ENCODE results near the gene ZNF716. TPM values are rescaled to one million over a fixed set of nuclear protein-coding genes. Genes with fewer than 3 reads are reported as not detected.

Gene ZNF716
- total and polyA plus RNA-seq, 2 experiments from 2014 or later: not detected

DNA sequence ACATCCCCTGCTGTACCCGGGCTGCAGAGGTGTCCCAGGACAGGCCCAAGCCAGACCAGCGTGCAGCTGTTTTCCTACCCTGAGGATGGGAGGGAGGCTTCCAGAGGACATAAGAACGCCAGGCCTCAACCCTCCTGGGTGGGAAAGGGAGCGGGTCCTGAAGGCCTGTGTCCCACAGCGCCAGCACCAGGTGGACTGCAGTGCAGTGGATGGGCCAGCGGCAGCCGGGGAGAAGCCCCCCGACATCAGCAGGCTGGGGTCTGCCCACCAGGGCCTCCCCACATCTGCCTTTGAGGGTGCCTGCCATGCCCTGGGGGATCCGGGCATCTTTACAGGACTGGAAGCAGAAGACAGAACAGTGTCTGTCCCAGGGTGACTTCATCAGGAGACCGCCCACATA, 22.8 kb upstream of the ZNF716 start:
- H3K27me3 ChIP-seq: no peaks in the 10 kb centered on the region
- H3K79me2 ChIP-seq: no peaks in the 10 kb centered on the region
- H3K4me1 ChIP-seq (ENCODE audit: insufficient read depth): no peaks in the 10 kb centered on the region
- DNase-seq (ENCODE audit: low spot score): no peak
- peaks cover 5% of the 10 kb centered on the region for H3K9me3 ChIP-seq (ENCODE audit: low read depth)
- no peak overlapping the region for H2AFZ ChIP-seq
- no peak overlapping the region for H3K4me3 ChIP-seq
- no peak overlapping the region for H3K27ac ChIP-seq
- H3K9me2 ChIP-seq (replicated peaks; ENCODE audit: insufficient read depth): no peaks in the 10 kb centered on the region
- H3K36me3 ChIP-seq (replicated peaks; ENCODE audit: insufficient read depth, low read depth): no peaks in the 10 kb centered on the region
- H3K4me2 ChIP-seq: no peak overlapping the region
- H4K20me1 ChIP-seq (ENCODE audit: insufficient read depth, poor library complexity, severe bottlenecking): no peaks in the 10 kb centered on the region
- TF ChIP-seq, protein P1, sequence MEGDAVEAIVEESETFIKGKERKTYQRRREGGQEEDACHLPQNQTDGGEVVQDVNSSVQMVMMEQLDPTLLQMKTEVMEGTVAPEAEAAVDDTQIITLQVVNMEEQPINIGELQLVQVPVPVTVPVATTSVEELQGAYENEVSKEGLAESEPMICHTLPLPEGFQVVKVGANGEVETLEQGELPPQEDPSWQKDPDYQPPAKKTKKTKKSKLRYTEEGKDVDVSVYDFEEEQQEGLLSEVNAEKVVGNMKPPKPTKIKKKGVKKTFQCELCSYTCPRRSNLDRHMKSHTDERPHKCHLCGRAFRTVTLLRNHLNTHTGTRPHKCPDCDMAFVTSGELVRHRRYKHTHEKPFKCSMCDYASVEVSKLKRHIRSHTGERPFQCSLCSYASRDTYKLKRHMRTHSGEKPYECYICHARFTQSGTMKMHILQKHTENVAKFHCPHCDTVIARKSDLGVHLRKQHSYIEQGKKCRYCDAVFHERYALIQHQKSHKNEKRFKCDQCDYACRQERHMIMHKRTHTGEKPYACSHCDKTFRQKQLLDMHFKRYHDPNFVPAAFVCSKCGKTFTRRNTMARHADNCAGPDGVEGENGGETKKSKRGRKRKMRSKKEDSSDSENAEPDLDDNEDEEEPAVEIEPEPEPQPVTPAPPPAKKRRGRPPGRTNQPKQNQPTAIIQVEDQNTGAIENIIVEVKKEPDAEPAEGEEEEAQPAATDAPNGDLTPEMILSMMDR (IDR thresholded peaks at IDR 0.05; ENCODE audit: poor library complexity): no peak
- 86% methylated on average over 10 of the region's 10 CpGs for WGBS (ENCODE audit: low lambda C conversion rate, missing lambda C conversion rate)

GRCh38 chr7:57427594-57427993, 22.4 kb upstream of the ZNF716 start:
- no peak for DNase-seq (ENCODE audit: low spot score)
- H4K20me1 ChIP-seq (ENCODE audit: insufficient read depth, poor library complexity, severe bottlenecking): no peaks in the 10 kb centered on the region
- H3K79me2 ChIP-seq: no peaks in the 10 kb centered on the region
- H3K4me2 ChIP-seq: no peak overlapping the region
- no peak overlapping the region for H2AFZ ChIP-seq
- WGBS (ENCODE audit: low lambda C conversion rate, missing lambda C conversion rate): 76% methylated on average over 8 of the region's 8 CpGs
- peaks cover 6% of the 10 kb centered on the region for H3K9me3 ChIP-seq (ENCODE audit: low read depth)
- H3K4me1 ChIP-seq (ENCODE audit: insufficient read depth): no peaks in the 10 kb centered on the region
- H3K9me2 ChIP-seq (replicated peaks; ENCODE audit: insufficient read depth): no peaks in the 10 kb centered on the region
- H3K4me3 ChIP-seq: no peak overlapping the region
- H3K27me3 ChIP-seq: no peaks in the 10 kb centered on the region
- H3K27ac ChIP-seq: no peak overlapping the region
- no peak for TF ChIP-seq EZH2phosphoT487 (IDR thresholded peaks at IDR 0.05; ENCODE audit: low read depth, severe bottlenecking, unreplicated experiment)
- TF ChIP-seq, protein P1 (IDR thresholded peaks at IDR 0.05; ENCODE audit: poor library complexity): no peak
- TF ChIP-seq EZH2 (IDR thresholded peaks at IDR 0.05; ENCODE audit: borderline replicate concordance): no peak
- no peaks in the 10 kb centered on the region for H3K36me3 ChIP-seq (replicated peaks; ENCODE audit: insufficient read depth, low read depth)

DNA sequence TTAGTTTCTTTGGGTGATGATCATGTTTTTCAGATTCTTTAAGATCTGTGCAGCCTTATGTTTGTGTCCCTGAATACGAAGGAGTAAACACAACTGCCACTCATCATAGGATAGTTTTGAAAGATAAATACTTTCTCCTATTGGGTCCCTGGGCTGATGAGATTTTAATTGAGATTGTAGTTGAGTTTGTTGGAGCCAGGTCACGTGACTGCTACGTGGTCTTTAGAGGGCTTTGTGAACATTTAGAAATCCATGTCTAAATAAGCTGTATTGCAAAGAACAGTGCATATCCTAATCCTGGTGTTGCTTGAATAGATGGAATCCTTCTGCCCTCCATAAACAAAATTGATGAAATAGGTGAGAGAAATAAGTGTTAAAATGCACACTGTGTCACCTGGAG, 17.4 kb upstream of the ZNF716 start:
- no peaks in the 10 kb centered on the region for H3K4me1 ChIP-seq (ENCODE audit: insufficient read depth)
- H2AFZ ChIP-seq: no peak overlapping the region
- H3K4me3 ChIP-seq: no peak overlapping the region
- DNase-seq (ENCODE audit: low spot score): no peak
- H3K79me2 ChIP-seq: no peaks in the 10 kb centered on the region
- no peak overlapping the region for H3K4me2 ChIP-seq
- H3K36me3 ChIP-seq (replicated peaks; ENCODE audit: insufficient read depth, low read depth): no peaks in the 10 kb centered on the region
- no peaks in the 10 kb centered on the region for H3K27me3 ChIP-seq
- H3K9me3 ChIP-seq (ENCODE audit: low read depth): peaks cover 6% of the 10 kb centered on the region
- H3K9me2 ChIP-seq (replicated peaks; ENCODE audit: insufficient read depth): no peaks in the 10 kb centered on the region
- no peak overlapping the region for H3K27ac ChIP-seq
- H4K20me1 ChIP-seq (ENCODE audit: insufficient read depth, poor library complexity, severe bottlenecking): no peaks in the 10 kb centered on the region
- TF ChIP-seq, protein P1 (IDR thresholded peaks at IDR 0.05; ENCODE audit: poor library complexity): no peak
- TF ChIP-seq EZH2 (IDR thresholded peaks at IDR 0.05; ENCODE audit: borderline replicate concordance) (no peak), EZH2phosphoT487 (IDR thresholded peaks at IDR 0.05; ENCODE audit: low read depth, severe bottlenecking, unreplicated experiment) (no peak)
- WGBS (ENCODE audit: low lambda C conversion rate, missing lambda C conversion rate): 29% methylated on average over 3 of the region's 3 CpGs

GRCh38 chr7:57437581-57437980, 12.4 kb upstream of the ZNF716 start:
- H3K27ac ChIP-seq: no peak overlapping the region
- TF ChIP-seq EZH2phosphoT487 (IDR thresholded peaks at IDR 0.05; ENCODE audit: low read depth, severe bottlenecking, unreplicated experiment) (no peak), EZH2 (IDR thresholded peaks at IDR 0.05; ENCODE audit: borderline replicate concordance) (no peak)
- TF ChIP-seq, protein P1 (IDR thresholded peaks at IDR 0.05; ENCODE audit: poor library complexity): no peak
- H4K20me1 ChIP-seq (ENCODE audit: insufficient read depth, poor library complexity, severe bottlenecking): no peaks in the 10 kb centered on the region
- H3K27me3 ChIP-seq: no peaks in the 10 kb centered on the region
- no peak overlapping the region for H2AFZ ChIP-seq
- no peaks in the 10 kb centered on the region for H3K9me3 ChIP-seq (ENCODE audit: low read depth)
- no peak for DNase-seq (ENCODE audit: low spot score)
- H3K4me1 ChIP-seq (ENCODE audit: insufficient read depth): no peaks in the 10 kb centered on the region
- WGBS (ENCODE audit: low lambda C conversion rate, missing lambda C conversion rate): 85% methylated on average over 19 of the region's 19 CpGs
- no peaks in the 10 kb centered on the region for H3K9me2 ChIP-seq (replicated peaks; ENCODE audit: insufficient read depth)
- H3K4me3 ChIP-seq: no peak overlapping the region
- H3K79me2 ChIP-seq: no peaks in the 10 kb centered on the region
- H3K36me3 ChIP-seq (replicated peaks; ENCODE audit: insufficient read depth, low read depth): no peaks in the 10 kb centered on the region
- no peak overlapping the region for H3K4me2 ChIP-seq

Data from hepatocyte (in vitro differentiated cells).